Measurements from ENCODE around the gene ELOB.

Gene ELOB

DNA sequence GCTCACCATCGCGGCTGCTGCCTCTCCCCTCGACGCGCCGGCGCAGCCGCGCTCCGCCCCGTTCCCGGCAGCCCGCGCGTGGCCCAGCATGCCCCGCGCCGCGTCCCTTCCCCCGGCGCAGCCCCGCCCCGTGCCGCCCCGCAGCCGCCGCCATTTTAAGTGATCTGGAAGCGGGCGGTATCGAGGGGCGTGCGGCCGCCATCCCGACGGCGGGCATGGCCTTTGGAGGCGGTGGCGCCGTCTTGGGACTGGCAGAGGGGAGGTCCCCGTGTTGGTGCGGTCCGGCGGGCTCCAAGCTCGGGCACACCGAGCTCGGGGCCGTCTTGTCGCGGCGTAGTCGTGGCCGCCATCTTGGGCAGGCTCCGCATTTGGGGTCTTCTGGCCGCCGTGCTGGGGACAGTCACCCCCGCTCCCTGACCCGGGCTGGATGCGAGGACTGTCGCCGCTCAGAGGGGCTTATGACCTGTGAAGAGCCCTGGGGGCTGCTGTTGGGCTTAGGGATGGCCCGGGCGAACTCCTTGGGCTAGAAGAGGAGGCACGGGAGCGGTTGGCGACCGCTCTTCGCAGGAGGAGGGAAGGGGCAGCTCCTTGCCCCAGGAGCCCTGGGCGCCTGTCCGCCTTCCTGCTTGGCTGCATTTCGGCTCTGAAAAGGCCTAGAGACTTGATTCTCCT lies at the start of gene ELOB:
Gene ELOB, minus strand, starts transcription at position 50 of the 672 bp plus-strand sequence. Its CDS starts 41 bp downstream, at position 9.
- peak; percentile 89 for DNase-seq (ENCODE audit: low spot score)

DNA sequence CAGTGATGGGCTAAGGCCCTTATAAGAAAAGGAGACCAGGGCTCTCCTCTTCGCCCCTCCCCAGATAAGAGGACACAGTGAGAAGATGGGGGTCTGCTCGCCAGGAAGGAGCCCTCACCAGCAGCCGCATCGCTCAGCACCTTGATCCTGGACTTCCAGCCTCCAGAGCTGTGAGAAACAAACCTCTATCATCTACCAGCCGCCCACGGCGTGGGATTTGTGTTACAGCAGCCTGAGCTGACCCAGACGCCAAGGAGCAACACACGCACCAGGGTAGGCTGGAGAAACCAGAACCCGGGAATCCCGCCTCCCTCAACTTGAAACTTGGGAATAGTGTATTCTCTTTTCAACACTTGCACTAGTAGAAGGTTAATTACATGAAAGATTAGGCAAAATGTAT lies 48.8 kb upstream of the ELOB start:
- DNase-seq (ENCODE audit: low spot score): no peak

DNA sequence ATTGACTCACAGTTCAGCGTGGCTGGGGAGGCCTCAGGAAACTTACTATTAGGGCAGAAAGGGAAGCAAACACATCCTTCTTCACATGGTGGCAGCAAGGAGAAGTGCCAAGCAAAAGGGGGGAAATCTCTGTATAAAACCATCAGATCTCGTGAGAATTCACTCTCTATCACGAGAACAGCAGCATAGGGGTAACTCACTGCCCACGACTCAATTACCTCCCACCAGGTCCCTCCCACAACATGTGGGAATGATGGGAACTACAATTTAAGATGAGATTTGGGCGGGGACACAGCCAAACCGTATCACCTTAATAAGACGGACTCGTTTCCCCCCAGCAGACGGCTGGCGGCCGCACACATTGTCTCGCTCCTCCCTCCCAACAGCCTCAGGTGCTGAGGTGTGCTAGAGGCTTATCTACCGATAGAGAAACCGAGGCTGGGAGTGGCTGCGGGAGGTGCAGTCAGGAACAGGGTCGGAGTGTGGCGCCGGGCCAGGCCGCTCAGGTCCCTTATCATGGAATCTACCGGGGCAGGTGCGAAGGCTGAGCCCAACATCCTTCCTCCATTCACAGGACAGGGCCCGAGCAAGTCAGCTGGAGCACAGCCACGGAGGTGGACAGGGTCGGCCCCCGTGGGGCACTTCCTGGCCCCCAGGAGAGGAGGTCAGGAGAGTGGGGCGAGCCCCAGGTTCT lies 48.1 kb upstream of the ELOB start:
- no peak for DNase-seq (ENCODE audit: low spot score)

DNA sequence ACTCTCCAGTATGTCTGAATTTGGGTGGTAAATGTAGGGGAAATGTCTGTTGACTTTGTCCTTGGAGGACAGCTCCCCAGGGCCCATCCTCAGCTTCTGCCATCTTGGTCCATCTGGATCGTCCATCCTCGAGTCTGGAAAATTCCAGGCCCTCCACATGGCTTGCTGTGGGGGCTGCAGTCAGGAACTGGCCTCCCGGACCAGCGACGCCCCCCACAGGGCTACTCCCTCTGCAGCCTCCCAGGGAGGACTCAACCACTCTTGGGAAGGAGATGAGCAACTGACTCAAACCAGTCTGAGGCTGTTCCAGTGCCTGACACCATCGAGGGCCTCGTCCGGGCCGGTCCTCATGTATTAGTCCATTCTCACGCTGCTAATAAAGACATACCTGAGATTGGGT lies 47.5 kb upstream of the ELOB start:
- DNase-seq (ENCODE audit: low spot score): no peak

DNA sequence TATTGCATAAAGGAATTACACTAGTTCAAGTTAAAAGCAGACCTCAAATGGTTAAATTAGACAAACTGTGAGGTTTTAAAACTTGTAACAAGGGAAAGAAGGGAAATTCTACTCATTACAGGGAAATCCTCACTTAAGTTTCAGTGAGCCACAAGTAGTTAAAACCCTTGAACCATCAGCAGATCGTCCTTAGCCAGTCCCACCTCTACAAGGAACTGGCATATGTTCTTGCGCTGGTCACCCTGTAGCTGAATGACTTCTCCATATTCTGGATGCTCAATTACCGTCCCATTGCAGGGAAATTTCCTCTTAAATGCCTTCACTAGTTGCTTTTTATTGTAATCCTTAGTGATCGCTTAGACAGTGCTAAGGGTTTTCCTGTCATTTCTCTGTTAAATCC lies 45.4 kb upstream of the ELOB start:
- no peak for DNase-seq (ENCODE audit: low spot score)

GRCh38 chr16:2822158-2822495 lies 45.0 kb upstream of the ELOB start:
- no peak for DNase-seq (ENCODE audit: low spot score)

DNA sequence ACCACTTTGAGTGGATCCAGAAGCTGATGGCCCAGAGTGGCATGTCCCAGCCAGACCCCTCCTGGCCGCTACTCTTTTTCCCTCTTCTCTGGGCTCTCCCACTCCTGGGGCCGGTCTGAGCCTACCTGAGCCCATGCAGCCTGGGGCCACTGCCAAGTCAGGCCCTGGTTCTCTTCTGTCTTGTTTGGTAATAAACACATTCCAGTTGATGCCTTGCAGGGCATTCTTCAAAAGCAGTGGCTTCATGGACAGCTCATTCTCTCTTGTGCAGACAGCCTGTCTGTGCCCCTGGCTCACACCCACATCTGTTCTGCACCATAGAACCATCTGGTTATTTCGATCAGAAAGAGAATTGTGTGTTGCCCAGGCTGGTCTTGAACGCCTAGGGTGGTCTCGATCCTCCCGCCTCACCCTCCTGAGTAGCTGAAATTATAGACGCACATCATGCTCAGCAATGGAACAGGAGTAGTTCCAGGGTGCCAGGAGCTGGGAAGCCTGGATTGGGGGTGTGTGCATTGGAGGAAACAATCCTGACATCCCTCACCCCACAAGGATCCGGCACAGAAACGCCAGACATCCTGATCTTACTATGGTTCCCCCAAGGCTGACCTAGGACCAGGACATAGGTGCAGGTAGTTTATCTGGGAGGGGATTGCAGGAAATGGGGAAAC lies 44.5 kb upstream of the ELOB start:
- DNase-seq (ENCODE audit: low spot score): no peak

DNA sequence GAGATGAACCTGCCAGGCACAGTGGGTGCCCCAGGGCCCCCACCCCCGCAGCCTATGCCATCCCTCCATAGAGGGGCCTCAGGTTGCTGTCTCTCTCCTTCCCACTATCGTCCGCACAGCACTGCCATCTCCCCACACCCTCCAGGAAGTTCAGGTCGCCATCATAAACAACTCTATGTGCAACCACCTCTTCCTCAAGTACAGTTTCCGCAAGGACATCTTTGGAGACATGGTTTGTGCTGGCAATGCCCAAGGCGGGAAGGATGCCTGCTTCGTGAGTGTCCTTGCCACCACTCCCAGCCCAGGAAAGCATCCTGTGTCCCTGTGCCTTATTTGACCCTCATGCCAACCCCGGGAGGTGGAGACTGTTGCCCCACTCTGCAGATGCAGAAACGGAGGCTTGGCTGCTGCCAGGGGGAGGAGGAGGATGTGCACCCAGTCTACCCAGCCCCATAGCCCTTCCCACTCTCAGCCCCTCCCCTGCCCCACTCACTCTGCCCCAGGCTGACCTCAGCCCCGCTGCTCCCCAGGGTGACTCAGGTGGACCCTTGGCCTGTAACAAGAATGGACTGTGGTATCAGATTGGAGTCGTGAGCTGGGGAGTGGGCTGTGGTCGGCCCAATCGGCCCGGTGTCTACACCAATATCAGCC lies 43.9 kb upstream of the ELOB start:
- DNase-seq (ENCODE audit: low spot score): no peak

DNA sequence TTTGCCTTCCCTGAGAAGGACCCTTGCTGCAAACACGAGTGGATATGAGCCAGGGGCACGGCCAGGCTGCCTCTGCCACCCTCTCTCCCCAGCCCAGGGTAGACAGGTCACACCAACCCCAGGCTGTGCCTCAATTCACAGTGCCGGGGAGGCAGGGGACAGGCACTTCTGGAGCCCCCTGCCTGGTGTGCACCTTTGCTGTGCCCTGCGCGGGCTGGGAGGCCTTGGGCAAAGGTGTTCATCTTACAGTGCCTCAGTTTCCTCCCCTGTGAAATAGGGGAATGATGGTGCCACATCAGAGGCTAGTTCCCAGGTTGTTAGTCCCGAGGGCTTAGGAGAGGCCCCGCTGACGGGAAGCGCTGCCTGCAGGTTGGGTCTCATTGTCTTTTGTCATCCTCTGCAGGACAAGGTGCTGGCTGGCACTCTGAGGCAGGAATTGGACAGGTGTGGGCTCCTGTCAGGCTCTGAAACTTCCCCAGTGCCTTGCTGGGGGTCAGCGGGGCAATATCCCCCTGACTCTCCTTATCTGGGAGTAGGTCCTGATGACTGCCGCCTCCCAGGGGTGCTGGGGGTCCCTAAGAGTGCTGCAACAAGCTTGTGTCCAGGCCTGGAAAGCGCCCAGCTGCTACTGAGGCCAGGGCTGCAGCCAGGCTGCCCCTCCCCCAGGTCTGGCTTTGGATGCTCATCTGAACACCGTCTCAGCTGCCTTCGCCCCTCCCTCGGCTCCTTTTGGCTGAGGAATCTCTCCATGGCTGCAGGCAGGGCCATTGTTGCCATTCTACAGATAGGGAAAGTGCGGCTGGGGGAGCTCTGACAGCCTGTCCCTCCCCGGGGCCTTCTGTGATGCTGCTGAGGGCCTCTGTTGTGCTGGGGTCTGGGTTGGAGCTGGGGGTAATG lies 43.1 kb upstream of the ELOB start:
- DNase-seq (ENCODE audit: low spot score): no peak

- DNase-seq (ENCODE audit: low spot score): no peak
Measured at GRCh38 chr16:2819179-2819938, 42.3 kb upstream of the ELOB start.

GRCh38 chr16:2818272-2818876 lies 41.3 kb upstream of the ELOB start:
- DNase-seq (ENCODE audit: low spot score): no peak

DNA sequence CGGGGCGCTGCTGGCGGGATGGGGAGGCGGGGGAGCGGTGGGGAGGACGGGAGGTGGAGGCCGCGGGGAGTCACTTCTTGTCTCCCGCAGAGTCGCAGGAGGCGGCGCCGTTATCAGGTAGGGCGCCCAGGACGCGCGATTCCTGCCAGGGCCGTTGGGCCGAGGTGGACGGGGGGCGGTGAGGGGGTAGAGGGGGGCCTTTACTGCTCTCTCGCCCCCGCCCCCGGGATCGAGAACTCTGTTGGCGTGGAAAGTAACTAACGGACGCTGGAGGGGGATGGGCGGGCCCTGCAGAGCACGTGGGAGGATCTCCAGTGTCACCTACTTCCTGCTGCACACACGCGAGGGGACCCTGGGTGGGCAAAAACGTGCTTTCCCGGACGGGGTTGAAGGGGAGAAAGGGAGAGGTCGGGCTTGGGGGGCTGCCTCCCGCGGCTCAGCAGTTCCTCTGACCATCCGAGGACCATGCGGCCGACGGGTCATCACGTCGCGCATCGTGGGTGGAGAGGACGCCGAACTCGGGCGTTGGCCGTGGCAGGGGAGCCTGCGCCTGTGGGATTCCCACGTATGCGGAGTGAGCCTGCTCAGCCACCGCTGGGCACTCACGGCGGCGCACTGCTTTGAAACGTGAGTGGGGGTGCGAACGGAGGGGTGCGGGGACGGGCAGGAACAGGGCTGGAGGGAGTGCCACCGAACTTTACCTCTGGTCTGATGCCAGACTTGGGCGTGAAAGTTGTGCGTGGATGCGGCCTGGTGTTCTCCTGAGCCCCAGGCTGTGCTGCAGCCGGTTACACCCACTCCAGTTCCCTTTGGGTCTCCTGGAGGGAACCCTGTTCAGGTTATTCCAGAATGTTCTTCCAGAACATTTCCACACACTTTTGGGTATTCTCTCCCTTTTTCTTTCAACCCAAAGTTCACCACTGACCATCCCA lies 40.5 kb upstream of the ELOB start:
- no peak for DNase-seq (ENCODE audit: low spot score)

DNA sequence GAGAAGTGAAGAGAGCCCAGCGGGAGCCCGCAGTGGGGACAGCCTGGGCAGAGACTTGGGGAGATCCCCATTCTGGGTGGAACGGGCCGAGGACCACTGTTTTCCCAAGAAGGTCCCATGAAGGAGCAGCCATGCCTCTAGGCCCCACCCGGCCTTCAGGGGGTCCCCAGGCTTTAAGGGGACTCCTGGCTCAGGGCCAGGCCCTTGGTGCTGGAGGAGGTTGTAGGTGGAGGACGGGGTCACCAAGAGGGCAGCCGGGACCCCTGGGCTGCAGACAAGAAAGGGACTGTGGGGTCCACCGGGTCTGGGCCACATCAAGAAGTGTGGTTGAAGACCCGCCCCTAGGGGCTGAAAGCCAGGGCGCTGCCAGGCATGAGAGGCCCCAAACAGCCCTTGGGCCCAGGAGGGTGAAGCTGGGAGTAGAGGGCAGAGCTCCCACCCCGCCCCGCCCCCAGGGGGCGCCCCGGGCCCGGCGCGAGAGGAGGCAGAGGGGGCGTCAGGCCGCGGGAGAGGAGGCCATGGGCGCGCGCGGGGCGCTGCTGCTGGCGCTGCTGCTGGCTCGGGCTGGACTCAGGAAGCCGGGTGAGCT lies 39.8 kb upstream of the ELOB start, which contains the start of gene PRSS21:
Gene PRSS21, plus strand, starts transcription at position 487 of the 589 bp plus-strand sequence. Its CDS starts 32 bp downstream, at position 519.
- DNase-seq (ENCODE audit: low spot score): no peak

DNA sequence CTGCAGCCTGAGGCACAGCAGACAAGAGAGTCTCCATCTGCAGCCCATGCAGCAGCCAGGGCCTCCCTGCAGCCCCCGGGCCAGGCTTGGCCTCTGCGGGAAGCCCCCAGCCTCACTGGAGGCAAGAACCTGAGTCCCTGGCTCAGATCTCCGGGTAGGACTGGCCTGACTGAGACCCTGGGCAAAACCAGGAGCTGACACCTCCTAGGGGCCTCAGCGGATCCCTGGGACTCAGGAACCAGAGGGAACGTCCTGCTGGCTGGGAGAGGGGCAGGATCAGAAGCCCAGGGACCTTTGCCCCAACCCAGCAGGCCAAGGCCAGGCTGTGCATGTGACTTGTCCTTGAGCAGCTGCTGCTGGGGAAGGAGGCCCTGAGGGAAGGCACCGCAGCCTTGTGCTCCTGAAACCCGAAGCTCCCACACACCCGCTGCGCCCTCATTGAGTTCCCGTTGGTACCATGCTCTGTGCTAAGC lies 38.3 kb upstream of the ELOB start:
- DNase-seq (ENCODE audit: low spot score): no peak

DNA sequence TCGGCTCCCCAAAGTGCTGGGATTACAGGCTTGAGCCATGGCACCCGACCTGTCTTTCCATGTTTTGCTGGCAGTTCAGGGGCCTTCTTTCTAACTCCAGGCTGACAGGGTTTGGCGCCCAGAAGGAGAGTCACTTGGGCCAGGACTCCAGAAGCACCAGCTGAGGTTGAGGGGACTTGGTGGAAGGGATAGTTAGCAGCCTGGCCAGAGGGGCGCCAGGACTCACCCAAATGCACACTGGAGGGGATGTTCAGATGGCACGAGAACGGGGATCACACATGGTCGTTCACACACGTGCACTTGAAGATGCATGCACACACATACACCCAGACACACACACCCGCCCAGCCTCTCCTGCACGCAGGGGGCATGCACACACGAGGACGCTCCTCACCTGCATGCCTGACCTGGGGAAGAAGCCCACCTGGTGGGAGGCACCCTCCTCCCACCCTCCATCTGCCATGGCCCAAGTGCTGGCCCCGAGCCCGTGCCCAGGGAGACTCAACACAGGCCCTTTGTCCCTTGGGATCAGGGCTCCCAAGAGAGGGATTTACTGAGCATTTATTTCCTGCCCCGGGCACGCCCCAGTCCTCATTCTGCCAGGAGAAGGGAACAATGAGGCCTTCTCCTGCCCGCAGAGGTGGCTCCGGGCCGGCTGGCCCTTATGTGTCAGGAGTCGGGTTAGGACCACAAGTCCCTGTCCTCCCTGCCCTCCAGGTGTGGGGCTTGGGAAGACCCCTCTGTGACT lies 37.6 kb upstream of the ELOB start:
- no peak for DNase-seq (ENCODE audit: low spot score)

GRCh38 chr16:2813771-2814221 lies 36.7 kb upstream of the ELOB start:
- DNase-seq (ENCODE audit: low spot score): no peak

- no peak for DNase-seq (ENCODE audit: low spot score)
Measured at GRCh38 chr16:2811703-2812471, 34.8 kb upstream of the ELOB start.

All from LoVo (cell line).